OCI-LY7 (cell line): ENCODE measurements around the gene VAPB. TPM values are rescaled to one million over a fixed set of nuclear protein-coding genes. Genes with fewer than 3 reads are reported as not detected.

ENCODE experiments used
- BruUV-seq: library from RNA; stranded (reverse); fragments of 400-500 nt; replicated peaks from 2 replicates; lab custom pipeline; 2021; lab: Mats Ljungman, UMichigan
- CTCF ChIA-PET: fragments of 300-600 bp; sonication (Branson Sonifier 250); formaldehyde crosslinking; loops from one replicate; lab custom pipeline; 2022; ENCODE audit warnings: antibody characterized with exemption; ENCODE audit not compliant: unreplicated experiment; lab: Charles Lee
- POLR2A ChIA-PET: fragments of 300-600 bp; sonication (Branson Sonifier 250); formaldehyde crosslinking; loops from one replicate; lab custom pipeline; 2022; ENCODE audit warnings: antibody characterized with exemption; lab: Charles Lee
- DNase-seq: peaks from one replicate; pipeline ENCODE4 v3.0.0-alpha.2; 2015; ENCODE audit warnings: low spot score
- H2AFZ ChIP-seq: fragments of 200-600 bp; sonication (generic), shearing (Covaris generic); 2 replicates; pipeline ENCODE4 v1.6.1; 2014; ENCODE audit warnings: mild to moderate bottlenecking, antibody characterized with exemption, low read length, moderate library complexity
- H3K27ac ChIP-seq: fragments of 200-600 bp; sonication (generic); 2 replicates; pipeline ENCODE4 v1.5.1; 2014; ENCODE audit warnings: mixed run types, low read depth, mild to moderate bottlenecking, moderate library complexity, low read length, inconsistent platforms; ENCODE audit not compliant: poor library complexity, severe bottlenecking
- H3K36me3 ChIP-seq: fragments of 200-600 bp; sonication (generic); 2 replicates; pipeline ENCODE4 v1.6.1; 2014; ENCODE audit warnings: mild to moderate bottlenecking, antibody characterized with exemption, low read length, moderate library complexity, mixed read lengths; ENCODE audit not compliant: insufficient read depth
- H3K4me1 ChIP-seq: fragments of 200-600 bp; sonication (generic); 2 replicates; pipeline ENCODE4 v1.5.1; 2014; ENCODE audit warnings: mild to moderate bottlenecking, low read length; ENCODE audit not compliant: insufficient read depth, poor library complexity, severe bottlenecking
- H3K4me2 ChIP-seq: fragments of 200-600 bp; sonication (generic); 2 replicates; pipeline ENCODE4 v1.6.1; 2014; ENCODE audit warnings: mild to moderate bottlenecking, low read length
- H3K4me3 ChIP-seq: fragments of 200-600 bp; sonication (generic); 2 replicates; pipeline ENCODE4 v1.5.1; 2014; ENCODE audit warnings: mild to moderate bottlenecking, low read depth, low read length; ENCODE audit not compliant: poor library complexity, severe bottlenecking
- H3K79me2 ChIP-seq: fragments of 200-600 bp; sonication (generic); 2 replicates; pipeline ENCODE4 v1.6.1; 2016; ENCODE audit warnings: low read depth, mild to moderate bottlenecking, low read length, moderate library complexity, mixed read lengths; ENCODE audit not compliant: insufficient read depth
- H3K9me2 ChIP-seq: fragments of 200-600 bp; sonication (generic); 2 replicates; pipeline ENCODE4 v1.6.1; 2016; ENCODE audit warnings: mild to moderate bottlenecking, low read length, mixed read lengths; ENCODE audit not compliant: insufficient read depth
- H3K9me3 ChIP-seq: fragments of 200-600 bp; sonication (generic); 2 replicates; pipeline ENCODE4 v1.6.1; 2014; ENCODE audit warnings: mild to moderate bottlenecking, mixed run types, low read length, mixed read lengths
- H4K20me1 ChIP-seq: fragments of 200-600 bp; sonication (generic); 2 replicates; pipeline ENCODE4 v1.6.1; 2014; ENCODE audit warnings: mild to moderate bottlenecking, antibody characterized with exemption, low read length, moderate library complexity, mixed read lengths; ENCODE audit not compliant: insufficient read depth
- EZH2phosphoT487 ChIP-seq: fragments of 200-600 bp; sonication (generic); IDR thresholded peaks from 2 replicates; pipeline ENCODE4 v1.6.1; 2018; ENCODE audit warnings: low read depth, borderline replicate concordance, mild to moderate bottlenecking, mixed run types, antibody characterized with exemption, low read length, moderate library complexity, mixed read lengths
- intact Hi-C: fragments of 100-400 bp; cut with micrococcal nuclease; formaldehyde crosslinking; loops from one replicate; pipeline ENCODE4 v1.10.0; 2022; ENCODE audit not compliant: unreplicated experiment
- total RNA-seq, 2 experiments: library from RNA; depleted of rRNA in 1 of 2; stranded (reverse); fragments of >200 nt in 1 of 2; shearing (Covaris generic) in 1 of 2; gene quantifications; 2 replicates each; pipeline ENCODE4 v1.2.3, GENCODE V29; 2014 to 2022
- TF ChIP-seq, protein P1 (sequence below): fragments of 200-600 bp; sonication (generic); conservative IDR thresholded peaks from 2 replicates; pipeline ENCODE4 v1.5.1; 2014; ENCODE audit warnings: mild to moderate bottlenecking, antibody characterized with exemption, low read length, moderate library complexity, mixed read lengths

VAPB gene
- total RNA-seq, 2 experiments from 2014 or later, result 13.3 to 43.2 TPM

DNA sequence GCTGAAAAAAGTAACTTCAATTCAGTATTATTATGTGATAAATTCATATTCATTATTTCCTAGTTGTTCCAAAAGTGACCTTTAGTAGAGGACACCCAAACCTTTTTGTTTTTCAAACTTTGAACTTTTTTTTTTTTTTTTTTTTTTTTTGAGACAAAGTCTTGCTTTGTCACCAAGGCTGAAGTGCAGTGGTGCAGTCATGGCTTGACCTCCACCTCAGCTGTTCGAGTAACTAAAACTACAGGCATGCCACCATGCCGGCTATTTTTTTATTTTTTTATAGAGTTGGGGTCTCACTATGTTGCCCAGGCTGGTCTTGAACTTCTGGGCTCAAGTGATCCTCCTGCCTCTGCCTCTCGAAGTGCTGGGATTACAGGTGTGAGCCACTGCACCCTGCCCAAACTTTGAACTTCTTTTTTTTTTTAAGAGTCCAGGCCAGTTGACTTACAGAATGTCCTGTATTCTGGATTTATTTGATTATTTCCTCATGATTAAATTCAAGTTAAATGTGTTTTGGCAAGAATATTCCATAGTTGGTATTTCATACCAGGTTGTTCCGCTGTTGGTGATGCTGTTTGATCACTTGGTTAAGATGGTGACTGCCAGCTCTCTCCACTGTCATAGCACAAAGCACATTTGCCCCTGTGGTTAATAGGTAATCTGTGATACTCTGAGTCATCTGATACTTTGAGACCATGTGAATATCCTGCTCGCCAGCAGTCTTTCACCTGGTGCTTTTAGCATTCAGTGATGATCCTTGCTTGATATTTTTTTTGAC is 48.0 kb downstream of the VAPB start:
- DNase-seq, result no peak

DNA sequence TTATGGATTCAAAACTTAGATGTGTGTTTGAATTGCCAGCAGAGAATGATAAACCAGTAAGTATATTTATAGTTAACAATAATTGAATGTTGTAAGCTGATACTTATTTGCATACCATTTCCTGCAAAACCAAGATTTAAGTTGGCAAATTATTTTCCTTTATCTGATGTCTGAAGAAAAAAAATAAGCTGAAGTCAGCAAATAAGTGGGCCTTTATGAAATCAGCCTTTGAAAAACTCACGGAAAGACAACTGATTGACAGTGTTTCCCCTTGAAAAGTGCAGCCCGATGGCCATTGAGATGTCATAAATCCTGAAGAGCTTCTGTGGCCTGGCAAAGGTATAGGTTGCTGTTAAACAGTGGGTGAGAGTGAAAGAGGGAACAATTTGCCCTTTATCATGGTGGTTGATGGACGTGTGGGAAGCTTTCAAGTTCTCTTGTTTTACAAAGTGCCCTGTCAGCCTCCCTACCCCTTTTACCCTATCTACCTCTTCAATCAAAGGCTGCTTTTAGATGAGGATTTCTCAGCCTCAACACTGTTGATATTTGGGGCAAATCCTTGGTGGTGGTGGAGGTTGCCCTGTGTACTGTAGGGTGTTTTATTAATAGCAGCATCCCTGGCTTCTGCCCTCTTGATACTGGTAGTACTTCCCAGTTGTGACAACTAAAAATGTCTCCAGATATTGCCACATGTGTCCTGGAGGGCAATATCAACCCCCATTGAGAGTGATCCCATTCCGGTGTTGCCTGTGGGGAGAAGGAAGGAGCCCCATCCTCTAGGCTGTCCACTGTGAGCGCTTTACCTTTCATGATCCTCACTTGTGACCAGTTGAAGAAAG is 50.2 kb downstream of the VAPB start:
- Histone ChIP-seq H3K4me3 (no peak overlapping the region), H3K9me3 (no peaks in the 10 kb centered on the region), H3K79me2 (peaks cover 44% of the 10 kb centered on the region), H4K20me1 (no peaks in the 10 kb centered on the region), H3K4me1 (peaks cover 10% of the 10 kb centered on the region), H2AFZ (no peak overlapping the region), H3K9me2 (no peaks in the 10 kb centered on the region), H3K36me3 (peaks cover 99% of the 10 kb centered on the region), H3K4me2 (no peak overlapping the region), H3K27ac (no peak overlapping the region)
- DNase-seq, result no peak
- ChIA-PET CTCF (no interaction called here), POLR2A (no interaction called here)
- BruUV-seq, result no TSS peak
- TF ChIP-seq, protein P1, sequence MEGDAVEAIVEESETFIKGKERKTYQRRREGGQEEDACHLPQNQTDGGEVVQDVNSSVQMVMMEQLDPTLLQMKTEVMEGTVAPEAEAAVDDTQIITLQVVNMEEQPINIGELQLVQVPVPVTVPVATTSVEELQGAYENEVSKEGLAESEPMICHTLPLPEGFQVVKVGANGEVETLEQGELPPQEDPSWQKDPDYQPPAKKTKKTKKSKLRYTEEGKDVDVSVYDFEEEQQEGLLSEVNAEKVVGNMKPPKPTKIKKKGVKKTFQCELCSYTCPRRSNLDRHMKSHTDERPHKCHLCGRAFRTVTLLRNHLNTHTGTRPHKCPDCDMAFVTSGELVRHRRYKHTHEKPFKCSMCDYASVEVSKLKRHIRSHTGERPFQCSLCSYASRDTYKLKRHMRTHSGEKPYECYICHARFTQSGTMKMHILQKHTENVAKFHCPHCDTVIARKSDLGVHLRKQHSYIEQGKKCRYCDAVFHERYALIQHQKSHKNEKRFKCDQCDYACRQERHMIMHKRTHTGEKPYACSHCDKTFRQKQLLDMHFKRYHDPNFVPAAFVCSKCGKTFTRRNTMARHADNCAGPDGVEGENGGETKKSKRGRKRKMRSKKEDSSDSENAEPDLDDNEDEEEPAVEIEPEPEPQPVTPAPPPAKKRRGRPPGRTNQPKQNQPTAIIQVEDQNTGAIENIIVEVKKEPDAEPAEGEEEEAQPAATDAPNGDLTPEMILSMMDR, result no peak
- TF ChIP-seq EZH2phosphoT487, result no peak
- intact Hi-C loops, result no loop called here

More for the DNA sequence above, 48.0 kb downstream of the VAPB start:
- Histone ChIP-seq H4K20me1 (no peaks in the 10 kb centered on the region), H3K4me1 (peaks cover 10% of the 10 kb centered on the region), H3K4me3 (no peak overlapping the region), H3K79me2 (peaks cover 61% of the 10 kb centered on the region), H3K4me2 (no peak overlapping the region), H3K9me2 (no peaks in the 10 kb centered on the region), H3K9me3 (no peaks in the 10 kb centered on the region), H2AFZ (no peak overlapping the region), H3K27ac (no peak overlapping the region), H3K36me3 (peaks cover 95% of the 10 kb centered on the region)
- ChIA-PET POLR2A (interaction anchor here (0.5 kb wide), 2 partner anchors 15 to 102 kb away, joined by 3 to 5 read pairs; no protein-coding TSS in a partner anchor), CTCF (interaction anchor here (0.6 kb wide), 1 partner anchor 189 kb away, joined by 3 read pairs; no protein-coding TSS in a partner anchor)
- no TSS peak for BruUV-seq
- TF ChIP-seq, protein P1, result no peak
- TF ChIP-seq EZH2phosphoT487, result no peak
- intact Hi-C loops, result no loop called here
